K562 (cell line): ENCODE measurements around the gene CYB5RL. TPM values are rescaled to one million over a fixed set of nuclear protein-coding genes. Genes with fewer than 3 reads are reported as not detected.
A peak's percentile ranks its signal among the peaks of the same experiment; 100 is the strongest.

ENCODE experiments used
- ATF7 ChIP-seq: fragments of 450-650 bp; IDR thresholded peaks from 2 replicates; pipeline ENCODE4 v1.7.1; 2014; ENCODE audit warnings: mild to moderate bottlenecking, moderate library complexity
- BACH1 ChIP-seq: fragments of 200-800 bp; sonication (Bioruptor generic); IDR thresholded peaks from 2 replicates; pipeline ENCODE4 v1.6.1; 2016; ENCODE audit warnings: missing genetic modification characterization, missing compliant biosample characterization
- BDP1 ChIP-seq: IDR thresholded peaks from 3 replicates; pipeline ENCODE4 v1.6.1; 2011; ENCODE audit not compliant: insufficient read length, insufficient read depth
- CBFA2T2 ChIP-seq: fragments of 450-650 bp; conservative IDR thresholded peaks from 2 replicates; pipeline ENCODE4 v1.6.1; 2017; ENCODE audit warnings: mild to moderate bottlenecking
- CBFA2T3 ChIP-seq: fragments of 450-650 bp; IDR thresholded peaks from 2 replicates; pipeline ENCODE4 v1.6.1; 2017
- CEBPB ChIP-seq: fragments of 450-650 bp; IDR thresholded peaks from 2 replicates; pipeline ENCODE4 v1.6.1; 2016; ENCODE audit warnings: missing genetic modification characterization, missing compliant biosample characterization
- HDAC1 ChIP-seq, 2 experiments: fragments of 450-650 bp; IDR thresholded peaks; 2 replicates each; pipeline ENCODE4 v1.6.1; 2016 to 2017; ENCODE audit warnings: inconsistent platforms in 1 of 2, mild to moderate bottlenecking in 1 of 2, moderate library complexity in 1 of 2
- KAT2B ChIP-seq: IDR thresholded peaks from one replicate; pipeline ENCODE4 v1.6.1; 2012; ENCODE audit warnings: low read depth, mild to moderate bottlenecking, control low read depth, inconsistent platforms, low read length, moderate library complexity
- LEF1 ChIP-seq: fragments of 450-650 bp; IDR thresholded peaks from 2 replicates; pipeline ENCODE4 v1.6.1; 2016; ENCODE audit warnings: mild to moderate bottlenecking
- MAFK ChIP-seq: IDR thresholded peaks from 2 replicates; pipeline ENCODE4 v1.6.1; 2011; ENCODE audit warnings: low read length, improper control_type of control experiment
- MTA2 ChIP-seq: fragments of 450-650 bp; IDR thresholded peaks from 2 replicates; pipeline ENCODE4 v1.6.1; 2016; ENCODE audit warnings: low read depth
- MYC ChIP-seq, 2 experiments: fragments of 250-450 bp in 1 of 2; sonication (Bioruptor Pico) in 1 of 2; IDR thresholded peaks; 2 replicates each; pipeline versions ENCODE4 v1.5.1 to v1.6.1; 2012 to 2021; ENCODE audit warnings: low read depth in 2 of 2, borderline replicate concordance in 1 of 2, improper control_type of control experiment in 1 of 2, low read length in 1 of 2, mild to moderate bottlenecking in 1 of 2, moderate library complexity in 1 of 2
- NFE2 ChIP-seq: IDR thresholded peaks from 2 replicates; pipeline ENCODE4 v1.6.1; 2014; ENCODE audit warnings: antibody characterized with exemption, low read depth
- NR4A1 ChIP-seq, 2 experiments: fragments of 250-450 bp in 1 of 2; fragments of 450-650 bp in 1 of 2; sonication (Bioruptor Pico) in 1 of 2; IDR thresholded peaks; 2 replicates each; pipeline versions ENCODE4 v1.4.0 to v1.6.1; 2016 to 2020; ENCODE audit warnings: mild to moderate bottlenecking in 2 of 2, missing compliant biosample characterization in 1 of 2, missing genetic modification characterization in 1 of 2, moderate library complexity in 1 of 2
- RAD21 ChIP-seq, 2 experiments: fragments of 250-450 bp in 1 of 2; fragments of 450-650 bp in 1 of 2; sonication (Bioruptor Pico) in 1 of 2; formaldehyde crosslinking in 1 of 2; IDR thresholded peaks in 1 of 2; conservative IDR thresholded peaks in 1 of 2; 2 replicates each; pipeline versions ENCODE4 v1.4.0 to v1.8.0; 2020 to 2022; ENCODE audit warnings: mild to moderate bottlenecking in 2 of 2, moderate library complexity in 1 of 2
- RBM14 ChIP-seq: fragments of 200-400 bp; formaldehyde crosslinking; IDR thresholded peaks from 2 replicates; pipeline ENCODE4 v1.6.1; 2018; ENCODE audit warnings: low read depth, mild to moderate bottlenecking, low read length, moderate library complexity, borderline replicate concordance; ENCODE audit not compliant: insufficient read depth
- RFX1 ChIP-seq: fragments of 450-650 bp; IDR thresholded peaks from 2 replicates; pipeline ENCODE4 v1.6.1; 2016; ENCODE audit warnings: mild to moderate bottlenecking, moderate library complexity
- SPI1 ChIP-seq: IDR thresholded peaks from 2 replicates; pipeline ENCODE4 v1.6.1; 2011; ENCODE audit warnings: low read depth, low read length, control low read depth, borderline replicate concordance
- TEAD1 ChIP-seq, 2 experiments: fragments of 450-650 bp in 1 of 2; sonication (generic) in 1 of 2; formaldehyde crosslinking; IDR thresholded peaks; 2 replicates each; pipeline versions ENCODE4 v1.4.0 to v1.8.0; 2020 to 2022; ENCODE audit warnings: mild to moderate bottlenecking in 2 of 2, missing genetic modification reagents in 1 of 2
- TGIF2 ChIP-seq: sonication (generic); formaldehyde crosslinking; IDR thresholded peaks from 2 replicates; pipeline ENCODE4 v1.8.1; 2022; ENCODE audit warnings: mild to moderate bottlenecking, missing genetic modification reagents, moderate library complexity
- TSC22D4 ChIP-seq: fragments of 450-650 bp; IDR thresholded peaks from 2 replicates; pipeline ENCODE4 v1.6.1; 2016; ENCODE audit warnings: missing genetic modification characterization, missing biosample characterization, control low read depth
- ZNF263 ChIP-seq: sonication (generic); formaldehyde crosslinking; IDR thresholded peaks from 2 replicates; pipeline ENCODE4 v1.8.0; 2022; ENCODE audit warnings: mild to moderate bottlenecking, missing genetic modification reagents, borderline replicate concordance
- ZNF695 ChIP-seq: fragments of 450-650 bp; formaldehyde crosslinking; IDR thresholded peaks from 2 replicates; pipeline ENCODE4 v1.4.0; 2020; ENCODE audit warnings: mild to moderate bottlenecking, moderate library complexity
- polyA plus RNA-seq, 8 experiments: library from polyadenylated mRNA; depleted of rRNA in 4 of 8; stranded (reverse) in 5 of 8; unstranded in 3 of 8; fragments of >200 nt; fragmentation: Nextera tagmentation in 2 of 8; fragmentation: Illumina TruSeq in 1 of 8; extraction: Ambion mirVana in 2 of 8; extraction: Trizol in 1 of 8; gene quantifications; 2 replicates each; pipeline versions ENCODE4 v1.2.1 to v1.2.3, GENCODE V29; 2011 to 2014; ENCODE audit warnings: inconsistent platforms in 1 of 8, missing spikeins in 1 of 8
- total RNA-seq, 7 experiments: library from RNA; depleted of rRNA in 6 of 7; stranded (reverse); fragments of >200 nt in 6 of 7; fragmentation: Illumina TruSeq in 2 of 7; extraction: Trizol in 2 of 7; gene quantifications; 2 replicates each; pipeline versions ENCODE4 v1.2.1 to v1.2.3, GENCODE V29; 2011 to 2021; ENCODE audit warnings: low replicate concordance in 1 of 7
- TF ChIP-seq, protein P1 (sequence below): fragments of 450-650 bp; conservative IDR thresholded peaks from 2 replicates; pipeline ENCODE4 v1.6.1; 2016; ENCODE audit warnings: missing genetic modification characterization, low read depth, mild to moderate bottlenecking, missing compliant biosample characterization, moderate library complexity
- TF ChIP-seq, protein P2 (sequence below), 2 experiments: IDR thresholded peaks; 2 replicates each; pipeline ENCODE4 v1.6.1; 2012; ENCODE audit warnings: improper control_type of control experiment in 2 of 2, low read depth in 2 of 2, low read length in 2 of 2, borderline replicate concordance in 1 of 2
- TF ChIP-seq, protein P3 (sequence below): fragments of 250-450 bp; sonication (Bioruptor Pico); IDR thresholded peaks from 2 replicates; pipeline ENCODE4 v1.5.0; 2021

Gene CYB5RL
- total and polyA plus RNA-seq, 9 of the 15 experiments (the other 6 are each of a cell fraction or from before 2014, with no cell fraction given) = 7.9 to 18.0 (median 11.2) TPM

DNA sequence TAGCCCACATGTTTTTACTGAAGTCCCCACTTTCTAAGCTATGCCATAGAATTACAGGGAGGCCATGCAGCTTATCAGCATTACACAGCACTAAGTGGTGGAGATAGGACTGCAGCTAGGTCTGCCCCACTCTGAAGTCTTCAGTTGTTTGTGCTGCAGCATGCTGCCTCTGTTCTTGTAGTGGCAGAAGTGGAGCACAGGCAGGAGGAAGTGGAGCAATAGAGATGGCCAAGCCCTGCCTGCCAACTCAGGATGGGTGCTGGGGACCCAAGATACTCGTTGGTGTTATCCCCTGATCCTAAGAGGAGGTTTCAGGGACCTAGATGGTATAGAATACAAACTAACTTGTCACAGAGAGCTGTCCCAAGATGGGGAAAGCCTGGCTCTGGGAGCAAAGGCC is 13.0 kb upstream of the CYB5RL start (continued):
- TF ChIP-seq, protein P1, sequence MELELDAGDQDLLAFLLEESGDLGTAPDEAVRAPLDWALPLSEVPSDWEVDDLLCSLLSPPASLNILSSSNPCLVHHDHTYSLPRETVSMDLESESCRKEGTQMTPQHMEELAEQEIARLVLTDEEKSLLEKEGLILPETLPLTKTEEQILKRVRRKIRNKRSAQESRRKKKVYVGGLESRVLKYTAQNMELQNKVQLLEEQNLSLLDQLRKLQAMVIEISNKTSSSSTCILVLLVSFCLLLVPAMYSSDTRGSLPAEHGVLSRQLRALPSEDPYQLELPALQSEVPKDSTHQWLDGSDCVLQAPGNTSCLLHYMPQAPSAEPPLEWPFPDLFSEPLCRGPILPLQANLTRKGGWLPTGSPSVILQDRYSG (tag) = peak; percentile 81; the same call in 1 of the 2 replicates
- no peak for TF ChIP-seq TGIF2
- TF ChIP-seq TSC22D4 (tag) = no peak
- peak; percentile 71; the same call in 1 of the 2 replicates for TF ChIP-seq SPI1
- TF ChIP-seq MYC (IDR thresholded peaks at IDR 0.05; ENCODE audit: low read depth, low read length) = peak; percentile 56
- TF ChIP-seq MYC (CRISPR knock-in tag; IDR thresholded peaks at IDR 0.05; ENCODE audit: borderline replicate concordance, low read depth) = no peak
- peak; percentile 51 for TF ChIP-seq MTA2
- TF ChIP-seq RAD21 (CRISPR knock-in tag; conservative IDR thresholded peaks at IDR 0.05 in 1 of 2, IDR thresholded peaks at IDR 0.05 in 1 of 2) = peak in 1 of 2 experiments; percentile 14; a peak in 1 of 4 replicates
- TF ChIP-seq BACH1 (tag) = 0 out of 2 replicates have a peak, but pooled peaks have one; percentile 40
- no peak for TF ChIP-seq KAT2B
- TF ChIP-seq LEF1 = peak; percentile 42; the same call in 1 of the 2 replicates
- TF ChIP-seq BDP1 = no peak
- 0 out of 4 replicates have a peak, but pooled peaks of 1 of the 2 experiments have one; percentile 7 for TF ChIP-seq TEAD1 (CRISPR knock-in tag; IDR thresholded peaks at IDR 0.05)
- TF ChIP-seq HDAC1 (IDR thresholded peaks at IDR 0.05) = peak in 1 of 2 experiments; percentile 76; a peak in 2 of 4 replicates
- TF ChIP-seq CBFA2T3 = peak; percentile 85
- peak; percentile 79 for TF ChIP-seq NFE2
- TF ChIP-seq ZNF263 = peak; percentile 83; the same call in 1 of the 2 replicates
- 0 out of 2 replicates have a peak, but pooled peaks have one; percentile 19 for TF ChIP-seq ATF7
- TF ChIP-seq, protein P2, sequence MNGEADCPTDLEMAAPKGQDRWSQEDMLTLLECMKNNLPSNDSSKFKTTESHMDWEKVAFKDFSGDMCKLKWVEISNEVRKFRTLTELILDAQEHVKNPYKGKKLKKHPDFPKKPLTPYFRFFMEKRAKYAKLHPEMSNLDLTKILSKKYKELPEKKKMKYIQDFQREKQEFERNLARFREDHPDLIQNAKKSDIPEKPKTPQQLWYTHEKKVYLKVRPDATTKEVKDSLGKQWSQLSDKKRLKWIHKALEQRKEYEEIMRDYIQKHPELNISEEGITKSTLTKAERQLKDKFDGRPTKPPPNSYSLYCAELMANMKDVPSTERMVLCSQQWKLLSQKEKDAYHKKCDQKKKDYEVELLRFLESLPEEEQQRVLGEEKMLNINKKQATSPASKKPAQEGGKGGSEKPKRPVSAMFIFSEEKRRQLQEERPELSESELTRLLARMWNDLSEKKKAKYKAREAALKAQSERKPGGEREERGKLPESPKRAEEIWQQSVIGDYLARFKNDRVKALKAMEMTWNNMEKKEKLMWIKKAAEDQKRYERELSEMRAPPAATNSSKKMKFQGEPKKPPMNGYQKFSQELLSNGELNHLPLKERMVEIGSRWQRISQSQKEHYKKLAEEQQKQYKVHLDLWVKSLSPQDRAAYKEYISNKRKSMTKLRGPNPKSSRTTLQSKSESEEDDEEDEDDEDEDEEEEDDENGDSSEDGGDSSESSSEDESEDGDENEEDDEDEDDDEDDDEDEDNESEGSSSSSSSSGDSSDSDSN (IDR thresholded peaks at IDR 0.05; ENCODE audit: borderline replicate concordance in 1 of 2, low read depth in 2 of 2, low read length in 2 of 2) = 0 out of 4 replicates have a peak, but pooled peaks of 1 of the 2 experiments have one; percentile 27
- peak; percentile 68 for TF ChIP-seq CBFA2T2
- no peak for TF ChIP-seq NR4A1 (CRISPR knock-in tag; IDR thresholded peaks at IDR 0.05)
- TF ChIP-seq NR4A1 (tag; IDR thresholded peaks at IDR 0.05) = peak; percentile 86
- no peak for TF ChIP-seq RFX1
- TF ChIP-seq CEBPB (tag) = no peak
- no peak for TF ChIP-seq ZNF695
- no peak for TF ChIP-seq RBM14
- peak; percentile 47; the same call in 1 of the 2 replicates for TF ChIP-seq MAFK
- TF ChIP-seq, protein P3, sequence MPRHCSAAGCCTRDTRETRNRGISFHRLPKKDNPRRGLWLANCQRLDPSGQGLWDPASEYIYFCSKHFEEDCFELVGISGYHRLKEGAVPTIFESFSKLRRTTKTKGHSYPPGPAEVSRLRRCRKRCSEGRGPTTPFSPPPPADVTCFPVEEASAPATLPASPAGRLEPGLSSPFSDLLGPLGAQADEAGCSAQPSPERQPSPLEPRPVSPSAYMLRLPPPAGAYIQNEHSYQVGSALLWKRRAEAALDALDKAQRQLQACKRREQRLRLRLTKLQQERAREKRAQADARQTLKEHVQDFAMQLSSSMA (CRISPR knock-in tag) = no peak
